A549 (cell line): ENCODE measurements around the gene RAET1E. TPM values are rescaled to one million over a fixed set of nuclear protein-coding genes. Genes with fewer than 3 reads are reported as not detected.

Source experiments
- ATAC-seq, 2 experiments: fragments of 200-7000 bp in 1 of 2; fragments of >200 bp in 1 of 2; cut with Nextera tagmentation in 1 of 2; cut with Tn5 transposase in 1 of 2; 3 replicates each; pipeline versions ENCODE4 v1.8.0 to v1.9.1; 2018 to 2020; ENCODE audit warnings: mild to moderate bottlenecking in 1 of 2, moderate library complexity in 1 of 2
- CTCF ChIA-PET: fragments of 300-600 bp; sonication (Branson Sonifier 250); formaldehyde crosslinking; extraction: SDS; loops from one replicate; lab custom pipeline; 2021; ENCODE audit warnings: antibody characterized with exemption, inconsistent platforms; lab: Yijun Ruan, JAX
- POLR2A ChIA-PET: fragments of 350-600 bp; formaldehyde crosslinking; extraction: SDS; loops from one replicate; lab custom pipeline; 2021; ENCODE audit warnings: antibody characterized with exemption, inconsistent platforms; lab: Yijun Ruan, JAX
- DNase-seq, 2 experiments: peaks; one replicate each; pipeline versions ENCODE4 v3.0.0 to v3.0.0-alpha.2; 2011 to 2016; ENCODE audit warnings: low read depth in 1 of 2, low spot score in 1 of 2
- FAIRE-seq: peaks from 2 replicates; lab custom pipeline; 2011; peaks lifted over from hg19 to GRCh38; lab: Jason Lieb, UNC
- H3K27ac ChIP-seq, 2 experiments: fragments of >200 bp; sonication (Bioruptor Twin); formaldehyde crosslinking; 3 replicates each; pipeline ENCODE4 v1.5.1; 2016 to 2017
- H3K4me1 ChIP-seq: fragments of >200 bp; sonication (Bioruptor Twin); formaldehyde crosslinking; 3 replicates; pipeline ENCODE4 v1.6.1; 2016
- H3K4me2 ChIP-seq: fragments of >200 bp; sonication (Bioruptor Twin); formaldehyde crosslinking; 3 replicates; pipeline ENCODE4 v1.6.1; 2016
- H3K4me3 ChIP-seq: fragments of >200 bp; sonication (Bioruptor Twin); formaldehyde crosslinking; 3 replicates; pipeline ENCODE4 v1.5.1; 2016
- H3K9me3 ChIP-seq: fragments of >200 bp; sonication (Bioruptor Twin); formaldehyde crosslinking; 3 replicates; pipeline ENCODE4 v1.6.1; 2016
- CBX8 ChIP-seq: fragments of 200-600 bp; sonication (generic); IDR thresholded peaks from 2 replicates; pipeline ENCODE4 v1.6.1; 2016
- CEBPB ChIP-seq, 2 experiments: fragments of >200 bp in 1 of 2; sonication (Bioruptor Twin) in 1 of 2; formaldehyde crosslinking in 1 of 2; IDR thresholded peaks; 2 replicates each; pipeline ENCODE4 v1.6.1; 2012 to 2016
- EHMT2 ChIP-seq: fragments of 200-600 bp; sonication (generic); IDR thresholded peaks from 2 replicates; pipeline ENCODE4 v1.6.1; 2016; ENCODE audit warnings: antibody characterized with exemption, low read depth, mild to moderate bottlenecking, moderate library complexity
- FOSL2 ChIP-seq, 2 experiments: fragments of 450-650 bp in 1 of 2; fragments of >200 bp in 1 of 2; sonication (Bioruptor Twin) in 1 of 2; formaldehyde crosslinking; IDR thresholded peaks; 2 replicates each; pipeline versions ENCODE4 v1.5.0 to v1.6.1; 2016 to 2020; ENCODE audit warnings: mild to moderate bottlenecking in 1 of 2, moderate library complexity in 1 of 2
- HDAC2 ChIP-seq: fragments of 200-600 bp; sonication (generic); IDR thresholded peaks from 2 replicates; pipeline ENCODE4 v1.6.1; 2016
- HOXA7 ChIP-seq: fragments of 250-450 bp; sonication (Bioruptor Pico); IDR thresholded peaks from 2 replicates; pipeline ENCODE4 v1.5.0; 2020; ENCODE audit warnings: mild to moderate bottlenecking, moderate library complexity
- JUN ChIP-seq, 2 experiments: fragments of >200 bp; sonication (Bioruptor Twin); formaldehyde crosslinking; IDR thresholded peaks; 2 replicates in 1 of 2; 3 replicates in 1 of 2; pipeline ENCODE4 v1.6.1; 2016 to 2017
- JUNB ChIP-seq: fragments of >200 bp; sonication (Bioruptor Twin); formaldehyde crosslinking; IDR thresholded peaks from 2 replicates; pipeline ENCODE4 v1.6.1; 2016
- KDM1A ChIP-seq: fragments of 200-600 bp; sonication (generic); IDR thresholded peaks from 2 replicates; pipeline ENCODE4 v1.6.1; 2016; ENCODE audit warnings: low read depth, mild to moderate bottlenecking
- POLR2AphosphoS2 ChIP-seq: conservative IDR thresholded peaks from 2 replicates; pipeline ENCODE4 v1.6.1; 2012; ENCODE audit warnings: low read length, improper control_type of control experiment, inconsistent platforms
- RNF2 ChIP-seq: fragments of 200-600 bp; sonication (generic); IDR thresholded peaks from 2 replicates; pipeline ENCODE4 v1.6.1; 2016; ENCODE audit warnings: low read depth, mild to moderate bottlenecking, antibody characterized with exemption, moderate library complexity, borderline replicate concordance
- SMC3 ChIP-seq: fragments of >200 bp; sonication (Bioruptor Twin); formaldehyde crosslinking; IDR thresholded peaks from 3 replicates; pipeline ENCODE4 v1.6.1; 2018; ENCODE audit warnings: inconsistent platforms
- TFCP2L1 ChIP-seq: fragments of 250-450 bp; sonication (Bioruptor Pico); IDR thresholded peaks from 2 replicates; pipeline ENCODE4 v1.5.0; 2021; ENCODE audit warnings: mild to moderate bottlenecking
- ZC3H11A ChIP-seq: fragments of 450-650 bp; IDR thresholded peaks from 2 replicates; pipeline ENCODE4 v1.6.1; 2014; ENCODE audit warnings: antibody characterized with exemption, mild to moderate bottlenecking
- ZFP36 ChIP-seq: fragments of 450-650 bp; IDR thresholded peaks from 2 replicates; pipeline ENCODE4 v1.6.1; 2014; ENCODE audit warnings: borderline replicate concordance; ENCODE audit not compliant: partially characterized antibody
- ZSCAN20 ChIP-seq: fragments of 250-450 bp; sonication (Bioruptor Pico); IDR thresholded peaks from 2 replicates; pipeline ENCODE4 v1.8.0; 2022; ENCODE audit warnings: mild to moderate bottlenecking, moderate library complexity
- WGBS: methylation state at CpG from one replicate; pipeline ENCODE4 v1.1.6; 2017; ENCODE audit errors: missing lambda C conversion rate; 5-methylcytosine and 5-hydroxymethylcytosine counted together
- polyA plus RNA-seq, 4 experiments: library from polyadenylated mRNA; depleted of rRNA in 3 of 4; stranded (reverse); fragments of >200 nt; fragmentation: RNase III in 1 of 4; extraction: RNeasy Plus Mini Kit Qiagen cat#74134 plus additional on column Dnase treatment in 1 of 4; gene quantifications; 2 replicates in 3 of 4; 3 replicates in 1 of 4; pipeline ENCODE4 v1.2.3, GENCODE V29; 2011 to 2017
- TF ChIP-seq, protein P1 (sequence below): fragments of 200-600 bp; sonication (generic); IDR thresholded peaks from 2 replicates; pipeline ENCODE4 v1.6.1; 2016; ENCODE audit warnings: antibody characterized with exemption, mild to moderate bottlenecking, moderate library complexity
- TF ChIP-seq, protein P2 (sequence below): fragments of >200 bp; sonication (Bioruptor Twin); formaldehyde crosslinking; IDR thresholded peaks from 2 replicates; pipeline ENCODE4 v1.6.1; 2016
- TF ChIP-seq, protein P3 (sequence below): fragments of >200 bp; sonication (Bioruptor Twin); formaldehyde crosslinking; IDR thresholded peaks from 3 replicates; pipeline ENCODE4 v1.5.1; 2016
- TF ChIP-seq, protein P4 (sequence below): IDR thresholded peaks from 2 replicates; pipeline ENCODE4 v1.6.1; 2012
- TF ChIP-seq, protein P5 (sequence below): fragments of 250-450 bp; sonication (Bioruptor Pico); IDR thresholded peaks from 2 replicates; pipeline ENCODE4 v1.5.0; 2021; ENCODE audit warnings: mild to moderate bottlenecking, moderate library complexity, borderline replicate concordance
- TF ChIP-seq, protein P6 (sequence below): fragments of >200 bp; sonication (Bioruptor Twin); formaldehyde crosslinking; IDR thresholded peaks from 3 replicates; pipeline ENCODE4 v1.6.1; 2016

The RAET1E gene
- polyA plus RNA-seq, 2 of the 4 experiments (the other 2 are of a cell fraction), result 2.8 to 4.5 TPM

DNA sequence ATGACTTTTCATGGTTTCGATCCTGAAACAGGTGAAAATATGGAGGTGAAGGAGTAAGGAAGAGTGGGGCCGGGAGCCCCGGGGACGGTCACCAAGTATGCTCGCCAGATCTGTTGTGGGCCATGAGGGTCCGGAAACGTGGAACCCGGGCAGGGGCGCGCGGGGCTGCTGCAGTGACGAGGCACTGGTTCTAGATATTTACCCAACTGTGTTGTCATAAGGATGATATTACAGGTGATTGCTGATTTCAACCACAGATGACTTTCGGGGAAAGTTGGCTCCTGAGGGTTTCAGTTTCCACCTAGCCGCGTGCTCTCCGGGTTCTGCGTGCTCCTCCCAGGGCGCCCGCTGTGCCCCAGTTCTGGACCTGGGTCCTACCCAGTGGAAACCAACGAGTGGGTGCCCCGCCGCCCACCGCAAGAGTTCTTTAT is 12.8 kb upstream of the RAET1E start:
- WGBS, result 84% methylated on average over 23 of the region's 23 CpGs
- no peak for TF ChIP-seq TFCP2L1 (CRISPR knock-in tag)
- TF ChIP-seq RNF2, result no peak
- no peak for TF ChIP-seq CEBPB (IDR thresholded peaks at IDR 0.05)
- no peak for TF ChIP-seq JUN (IDR thresholded peaks at IDR 0.05)
- no peak for TF ChIP-seq FOSL2 (IDR thresholded peaks at IDR 0.05)
- TF ChIP-seq FOSL2 (CRISPR knock-in tag; IDR thresholded peaks at IDR 0.05), result no peak
- no peak for TF ChIP-seq ZC3H11A
- TF ChIP-seq, protein P1, sequence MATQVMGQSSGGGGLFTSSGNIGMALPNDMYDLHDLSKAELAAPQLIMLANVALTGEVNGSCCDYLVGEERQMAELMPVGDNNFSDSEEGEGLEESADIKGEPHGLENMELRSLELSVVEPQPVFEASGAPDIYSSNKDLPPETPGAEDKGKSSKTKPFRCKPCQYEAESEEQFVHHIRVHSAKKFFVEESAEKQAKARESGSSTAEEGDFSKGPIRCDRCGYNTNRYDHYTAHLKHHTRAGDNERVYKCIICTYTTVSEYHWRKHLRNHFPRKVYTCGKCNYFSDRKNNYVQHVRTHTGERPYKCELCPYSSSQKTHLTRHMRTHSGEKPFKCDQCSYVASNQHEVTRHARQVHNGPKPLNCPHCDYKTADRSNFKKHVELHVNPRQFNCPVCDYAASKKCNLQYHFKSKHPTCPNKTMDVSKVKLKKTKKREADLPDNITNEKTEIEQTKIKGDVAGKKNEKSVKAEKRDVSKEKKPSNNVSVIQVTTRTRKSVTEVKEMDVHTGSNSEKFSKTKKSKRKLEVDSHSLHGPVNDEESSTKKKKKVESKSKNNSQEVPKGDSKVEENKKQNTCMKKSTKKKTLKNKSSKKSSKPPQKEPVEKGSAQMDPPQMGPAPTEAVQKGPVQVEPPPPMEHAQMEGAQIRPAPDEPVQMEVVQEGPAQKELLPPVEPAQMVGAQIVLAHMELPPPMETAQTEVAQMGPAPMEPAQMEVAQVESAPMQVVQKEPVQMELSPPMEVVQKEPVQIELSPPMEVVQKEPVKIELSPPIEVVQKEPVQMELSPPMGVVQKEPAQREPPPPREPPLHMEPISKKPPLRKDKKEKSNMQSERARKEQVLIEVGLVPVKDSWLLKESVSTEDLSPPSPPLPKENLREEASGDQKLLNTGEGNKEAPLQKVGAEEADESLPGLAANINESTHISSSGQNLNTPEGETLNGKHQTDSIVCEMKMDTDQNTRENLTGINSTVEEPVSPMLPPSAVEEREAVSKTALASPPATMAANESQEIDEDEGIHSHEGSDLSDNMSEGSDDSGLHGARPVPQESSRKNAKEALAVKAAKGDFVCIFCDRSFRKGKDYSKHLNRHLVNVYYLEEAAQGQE, result no peak
- TF ChIP-seq, protein P2, sequence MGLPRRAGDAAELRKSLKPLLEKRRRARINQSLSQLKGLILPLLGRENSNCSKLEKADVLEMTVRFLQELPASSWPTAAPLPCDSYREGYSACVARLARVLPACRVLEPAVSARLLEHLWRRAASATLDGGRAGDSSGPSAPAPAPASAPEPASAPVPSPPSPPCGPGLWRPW, result no peak
- TF ChIP-seq JUNB, result no peak
- TF ChIP-seq EHMT2, result no peak
- TF ChIP-seq KDM1A, result no peak
- TF ChIP-seq POLR2AphosphoS2, result no peak
- TF ChIP-seq HOXA7 (CRISPR knock-in tag), result no peak
- no peak for TF ChIP-seq CBX8
- TF ChIP-seq, protein P3, sequence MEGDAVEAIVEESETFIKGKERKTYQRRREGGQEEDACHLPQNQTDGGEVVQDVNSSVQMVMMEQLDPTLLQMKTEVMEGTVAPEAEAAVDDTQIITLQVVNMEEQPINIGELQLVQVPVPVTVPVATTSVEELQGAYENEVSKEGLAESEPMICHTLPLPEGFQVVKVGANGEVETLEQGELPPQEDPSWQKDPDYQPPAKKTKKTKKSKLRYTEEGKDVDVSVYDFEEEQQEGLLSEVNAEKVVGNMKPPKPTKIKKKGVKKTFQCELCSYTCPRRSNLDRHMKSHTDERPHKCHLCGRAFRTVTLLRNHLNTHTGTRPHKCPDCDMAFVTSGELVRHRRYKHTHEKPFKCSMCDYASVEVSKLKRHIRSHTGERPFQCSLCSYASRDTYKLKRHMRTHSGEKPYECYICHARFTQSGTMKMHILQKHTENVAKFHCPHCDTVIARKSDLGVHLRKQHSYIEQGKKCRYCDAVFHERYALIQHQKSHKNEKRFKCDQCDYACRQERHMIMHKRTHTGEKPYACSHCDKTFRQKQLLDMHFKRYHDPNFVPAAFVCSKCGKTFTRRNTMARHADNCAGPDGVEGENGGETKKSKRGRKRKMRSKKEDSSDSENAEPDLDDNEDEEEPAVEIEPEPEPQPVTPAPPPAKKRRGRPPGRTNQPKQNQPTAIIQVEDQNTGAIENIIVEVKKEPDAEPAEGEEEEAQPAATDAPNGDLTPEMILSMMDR, result no peak
- ATAC-seq (no peak), DNase-seq (no peak), FAIRE-seq (no peak)
- H3K4me1 ChIP-seq, result no peaks in the 10 kb centered on the region
- H3K9me3 ChIP-seq, result peaks cover 7% of the 10 kb centered on the region; the same call in 1 of the 3 replicates
- H3K27ac ChIP-seq, result no peak overlapping the region
- ChIA-PET CTCF (interaction anchor here (1.4 kb wide), 1 partner anchor 70 kb away, joined by 4 read pairs; no protein-coding TSS in a partner anchor), POLR2A (no interaction called here)
- no peak overlapping the region for H3K4me2 ChIP-seq
- no peak overlapping the region for H3K4me3 ChIP-seq

DNA sequence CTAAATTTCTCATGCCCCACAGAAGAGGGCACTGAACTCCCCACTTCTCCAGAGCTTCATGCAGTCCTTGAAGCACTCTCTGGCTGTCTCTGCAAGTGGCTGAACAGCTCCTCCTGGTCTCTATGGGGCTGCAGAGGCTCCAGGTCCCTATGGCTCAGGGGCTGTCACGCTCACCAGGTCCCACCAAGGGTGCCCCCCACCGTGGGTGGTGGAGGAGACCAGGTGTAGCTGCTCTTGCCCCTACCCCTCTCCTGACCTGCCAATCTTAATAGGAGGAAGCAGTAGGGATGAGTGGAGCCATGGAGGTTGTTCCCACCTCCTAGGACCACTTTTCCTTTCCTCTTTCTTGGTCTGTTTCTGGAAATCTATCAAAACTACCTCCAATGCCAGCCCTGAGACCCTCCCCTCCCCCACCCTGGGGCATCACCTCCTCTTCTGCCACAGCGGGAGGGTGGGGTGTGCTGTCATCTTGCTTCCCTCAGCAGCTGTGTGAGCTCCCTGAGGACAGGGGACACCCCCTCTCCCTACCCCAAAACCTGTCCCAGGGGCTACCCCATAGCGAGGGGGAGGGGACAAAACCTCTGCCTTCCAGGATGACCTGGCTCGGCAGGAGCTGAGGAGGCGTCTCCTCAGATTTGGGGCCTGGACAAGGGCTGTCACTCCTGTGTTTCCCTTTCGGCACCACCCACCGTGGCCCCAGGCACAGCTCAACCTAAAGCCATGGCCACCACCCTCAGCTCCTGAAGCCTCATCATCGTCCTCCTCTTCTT is 12.0 kb upstream of the RAET1E start:
- ATAC-seq (no peak), DNase-seq (no peak), FAIRE-seq (no peak)
- ChIA-PET CTCF (interaction anchor here (1.0 to 1.4 kb wide), 2 partner anchors 11 to 69 kb away, joined by 3 to 4 read pairs; no protein-coding TSS in a partner anchor), POLR2A (no interaction called here)
- H3K4me1 ChIP-seq, result no peaks in the 10 kb centered on the region
- peaks cover 7% of the 10 kb centered on the region; the same call in 1 of the 3 replicates for H3K9me3 ChIP-seq
- H3K4me3 ChIP-seq, result no peak overlapping the region
- H3K4me2 ChIP-seq, result no peak overlapping the region
- no peak overlapping the region for H3K27ac ChIP-seq
- 60% methylated on average over 6 of the region's 9 CpGs for WGBS
- TF ChIP-seq HDAC2 (no peak), KDM1A (no peak), EHMT2 (no peak), FOSL2 (IDR thresholded peaks at IDR 0.05) (no peak), FOSL2 (CRISPR knock-in tag; IDR thresholded peaks at IDR 0.05) (no peak), ZFP36 (no peak), JUNB (no peak), ZSCAN20 (CRISPR knock-in tag) (no peak), SMC3 (no peak)
- TF ChIP-seq, protein P4, sequence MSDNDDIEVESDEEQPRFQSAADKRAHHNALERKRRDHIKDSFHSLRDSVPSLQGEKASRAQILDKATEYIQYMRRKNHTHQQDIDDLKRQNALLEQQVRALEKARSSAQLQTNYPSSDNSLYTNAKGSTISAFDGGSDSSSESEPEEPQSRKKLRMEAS, result no peak
- TF ChIP-seq, protein P5, sequence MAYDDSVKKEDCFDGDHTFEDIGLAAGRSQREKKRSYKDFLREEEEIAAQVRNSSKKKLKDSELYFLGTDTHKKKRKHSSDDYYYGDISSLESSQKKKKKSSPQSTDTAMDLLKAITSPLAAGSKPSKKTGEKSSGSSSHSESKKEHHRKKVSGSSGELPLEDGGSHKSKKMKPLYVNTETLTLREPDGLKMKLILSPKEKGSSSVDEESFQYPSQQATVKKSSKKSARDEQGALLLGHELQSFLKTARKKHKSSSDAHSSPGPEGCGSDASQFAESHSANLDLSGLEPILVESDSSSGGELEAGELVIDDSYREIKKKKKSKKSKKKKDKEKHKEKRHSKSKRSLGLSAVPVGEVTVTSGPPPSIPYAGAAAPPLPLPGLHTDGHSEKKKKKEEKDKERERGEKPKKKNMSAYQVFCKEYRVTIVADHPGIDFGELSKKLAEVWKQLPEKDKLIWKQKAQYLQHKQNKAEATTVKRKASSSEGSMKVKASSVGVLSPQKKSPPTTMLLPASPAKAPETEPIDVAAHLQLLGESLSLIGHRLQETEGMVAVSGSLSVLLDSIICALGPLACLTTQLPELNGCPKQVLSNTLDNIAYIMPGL (CRISPR knock-in tag), result no peak
- TF ChIP-seq, protein P6, sequence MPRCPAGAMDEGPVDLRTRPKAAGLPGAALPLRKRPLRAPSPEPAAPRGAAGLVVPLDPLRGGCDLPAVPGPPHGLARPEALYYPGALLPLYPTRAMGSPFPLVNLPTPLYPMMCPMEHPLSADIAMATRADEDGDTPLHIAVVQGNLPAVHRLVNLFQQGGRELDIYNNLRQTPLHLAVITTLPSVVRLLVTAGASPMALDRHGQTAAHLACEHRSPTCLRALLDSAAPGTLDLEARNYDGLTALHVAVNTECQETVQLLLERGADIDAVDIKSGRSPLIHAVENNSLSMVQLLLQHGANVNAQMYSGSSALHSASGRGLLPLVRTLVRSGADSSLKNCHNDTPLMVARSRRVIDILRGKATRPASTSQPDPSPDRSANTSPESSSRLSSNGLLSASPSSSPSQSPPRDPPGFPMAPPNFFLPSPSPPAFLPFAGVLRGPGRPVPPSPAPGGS, result no peak
